Measurements from ENCODE around the gene PRR11.

DNA sequence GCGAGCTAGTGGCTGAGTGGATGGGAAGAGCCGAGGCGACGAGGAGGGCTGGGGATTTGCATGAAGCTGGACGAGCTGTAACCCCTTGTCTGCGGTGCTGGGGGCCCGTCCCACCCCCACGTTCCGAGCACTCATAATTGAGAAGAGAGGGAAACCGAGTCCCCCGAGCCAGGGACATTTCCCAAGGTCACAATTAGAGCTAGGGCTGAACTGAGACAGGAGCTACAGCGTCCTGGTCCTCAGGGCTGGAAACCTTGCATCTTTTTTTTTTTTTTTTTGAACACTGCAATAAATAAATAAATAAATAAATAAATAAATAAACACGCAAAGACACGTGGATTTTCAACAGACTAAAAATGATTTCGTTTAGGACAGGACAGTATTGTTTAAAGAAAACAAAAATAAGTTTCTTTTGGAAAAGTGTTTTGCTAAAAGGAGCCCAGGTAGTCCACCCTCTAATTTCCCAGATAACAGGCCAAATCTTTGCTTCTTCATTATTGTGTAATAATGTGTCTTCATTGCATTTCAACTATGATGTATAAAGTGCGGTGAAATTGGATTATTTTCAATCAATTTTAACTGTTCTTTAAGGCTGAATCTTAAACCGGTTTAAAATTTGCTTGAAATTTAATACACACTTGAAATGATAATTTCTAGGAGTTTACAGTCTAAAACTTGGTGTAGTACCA lies 65.8 kb downstream of the PRR11 start:
- TF ChIP-seq CTCF (conservative IDR thresholded peaks at IDR 0.05) (no peak), ZFX (IDR thresholded peaks at IDR 0.05) (no peak)

Measured in C4-2B (cell line).